CMK (cell line): ENCODE data around the gene MAD1L1.
A peak's percentile ranks its signal among the peaks of the same experiment; 100 is the strongest.

ENCODE experiments used
- DNase-seq: peaks from one replicate; pipeline ENCODE4 v3.0.0-alpha.2; 2010; ENCODE audit warnings: low read depth

Gene MAD1L1

GRCh38 chr7:2242541-2243429, 10.0 kb upstream of the MAD1L1 start:
- no peak for DNase-seq

GRCh38 chr7:2241580-2242540, 9.1 kb upstream of the MAD1L1 start, which contains the start of the genes MRM2 and NUDT1:
MRM2 (minus strand) TSS chr7:2242205; CDS start chr7:2242169, 36 bp downstream.
NUDT1 (plus strand) TSS chr7:2242226; CDS start chr7:2244575, 2,349 bp downstream.
- DNase-seq: peak; percentile 59

- no peak for DNase-seq
These were observed 6.5 kb upstream of the MAD1L1 start for GRCh38 chr7:2239242-2239641.

- no peak for DNase-seq
These were observed 4.4 kb upstream of the MAD1L1 start for GRCh38 chr7:2237109-2237602.

GRCh38 chr7:2233926-2234325, 1.2 kb upstream of the MAD1L1 start:
- no peak for DNase-seq

GRCh38 chr7:2231992-2232765, 566 bp downstream of the MAD1L1 start:
- DNase-seq: no peak

- DNase-seq: no peak
These were observed 1.9 kb downstream of the MAD1L1 start for GRCh38 chr7:2230882-2231281.

- no peak for DNase-seq
These were observed 2.5 kb downstream of the MAD1L1 start for GRCh38 chr7:2230226-2230625.

GRCh38 chr7:2229467-2229866, 3.3 kb downstream of the MAD1L1 start:
- no peak for DNase-seq

- DNase-seq: no peak
These were observed 3.8 kb downstream of the MAD1L1 start for GRCh38 chr7:2228921-2229320.

- no peak for DNase-seq
These were observed 5.0 kb downstream of the MAD1L1 start for GRCh38 chr7:2227699-2228098.

GRCh38 chr7:2225830-2226229, 6.9 kb downstream of the MAD1L1 start:
- no peak for DNase-seq

- no peak for DNase-seq
These were observed 7.4 kb downstream of the MAD1L1 start for GRCh38 chr7:2225336-2225735.

- DNase-seq: no peak
These were observed 7.8 kb downstream of the MAD1L1 start for GRCh38 chr7:2224934-2225333.

- no peak for DNase-seq
These were observed 8.2 kb downstream of the MAD1L1 start for GRCh38 chr7:2224491-2224928.

GRCh38 chr7:2223321-2223720, 9.4 kb downstream of the MAD1L1 start:
- no peak for DNase-seq

- no peak for DNase-seq
These were observed 10.2 kb downstream of the MAD1L1 start for GRCh38 chr7:2222516-2222915.

- DNase-seq: no peak
These were observed 11.8 kb downstream of the MAD1L1 start for GRCh38 chr7:2220954-2221353.

GRCh38 chr7:2220506-2220905, 12.2 kb downstream of the MAD1L1 start:
- no peak for DNase-seq

GRCh38 chr7:2220030-2220429, 12.7 kb downstream of the MAD1L1 start:
- no peak for DNase-seq

- DNase-seq: no peak
These were observed 13.1 kb downstream of the MAD1L1 start for GRCh38 chr7:2219606-2220005.

GRCh38 chr7:2219136-2219535, 13.6 kb downstream of the MAD1L1 start:
- no peak for DNase-seq
